Measurements from ENCODE around the gene CDH6. TPM values are rescaled to one million over a fixed set of nuclear protein-coding genes. Genes with fewer than 3 reads are reported as not detected.
"Not testable (repeated sequence)": the region's sequence is repeated elsewhere in the genome, so short reads cannot be mapped to it uniquely, and the experiment has no call there.

CDH6 gene
- total RNA-seq, 2 donors from 2014 or later, result 0.52 to 2.0 TPM

GRCh38 chr5:31357038-31357437, 163.6 kb downstream of the CDH6 start:
- Histone ChIP-seq H3K27ac (no peak overlapping the region), H3K9me3 (no peaks in the 10 kb centered on the region), H3K9ac (ENCODE audit: low read depth in 2 of 2, low read length in 2 of 2) (no peak overlapping the region), H3K36me3 (no peaks in the 10 kb centered on the region), H3K4me1 (no peaks in the 10 kb centered on the region), H3K27me3 (no peaks in the 10 kb centered on the region), H3K4me3 (no peak overlapping the region)
- no peak for DNase-seq
- TF ChIP-seq CTCF (IDR thresholded peaks at IDR 0.05), result no peak
- intact Hi-C loops (cut with DNase I), result no loop called here

- Histone ChIP-seq H3K9me3 (no peaks in the 10 kb centered on the region), H3K4me3 (no peak overlapping the region), H3K27me3 (no peaks in the 10 kb centered on the region), H3K4me1 (no peaks in the 10 kb centered on the region), H3K36me3 (no peaks in the 10 kb centered on the region), H3K27ac (no peak overlapping the region), H3K9ac (ENCODE audit: low read depth in 2 of 2, low read length in 2 of 2) (no peak overlapping the region)
- intact Hi-C loops (cut with DNase I), result no loop called here
- no peak for DNase-seq
- TF ChIP-seq CTCF (IDR thresholded peaks at IDR 0.05), result no peak
Measured at GRCh38 chr5:31359839-31360238, 166.4 kb downstream of the CDH6 start.

- Histone ChIP-seq H3K27me3 (no peaks in the 10 kb centered on the region), H3K4me1 (no peaks in the 10 kb centered on the region), H3K4me3 (no peak overlapping the region), H3K9ac (ENCODE audit: low read depth in 2 of 2, low read length in 2 of 2) (no peak overlapping the region), H3K27ac (no peak overlapping the region), H3K9me3 (no peaks in the 10 kb centered on the region), H3K36me3 (no peaks in the 10 kb centered on the region)
- no peak for DNase-seq
- no peak for TF ChIP-seq CTCF (IDR thresholded peaks at IDR 0.05)
- intact Hi-C loops (cut with DNase I), result no loop called here
Measured at GRCh38 chr5:31361234-31361633, 167.7 kb downstream of the CDH6 start.

GRCh38 chr5:31361704-31362528, 168.4 kb downstream of the CDH6 start:
- H3K4me1 ChIP-seq; H3K4me3 ChIP-seq; H3K27ac ChIP-seq; H3K9me3 ChIP-seq; H3K9ac ChIP-seq (ENCODE audit: low read depth in 2 of 2, low read length in 2 of 2); H3K27me3 ChIP-seq; intact Hi-C loops (cut with DNase I); DNase-seq; H3K36me3 ChIP-seq: not testable (repeated sequence)

- H3K27me3 ChIP-seq, result no peaks in the 10 kb centered on the region
- H3K9ac ChIP-seq (ENCODE audit: low read depth in 2 of 2, low read length in 2 of 2), result no peak overlapping the region
- no peak overlapping the region for H3K4me3 ChIP-seq
- no peaks in the 10 kb centered on the region for H3K4me1 ChIP-seq
- no peak overlapping the region for H3K27ac ChIP-seq
- no peaks in the 10 kb centered on the region for H3K36me3 ChIP-seq
- TF ChIP-seq CTCF (IDR thresholded peaks at IDR 0.05), result no peak
- no peaks in the 10 kb centered on the region for H3K9me3 ChIP-seq
- intact Hi-C loops (cut with DNase I), result no loop called here
- DNase-seq, result no peak
Measured at GRCh38 chr5:31362529-31362900, 169.0 kb downstream of the CDH6 start.

GRCh38 chr5:31362931-31363568, 169.6 kb downstream of the CDH6 start:
- intact Hi-C loops (cut with DNase I), result no loop called here
- no peak overlapping the region for H3K9ac ChIP-seq (ENCODE audit: low read depth in 2 of 2, low read length in 2 of 2)
- H3K9me3 ChIP-seq, result no peaks in the 10 kb centered on the region
- no peaks in the 10 kb centered on the region for H3K4me1 ChIP-seq
- no peak for TF ChIP-seq CTCF (IDR thresholded peaks at IDR 0.05)
- no peak overlapping the region for H3K27ac ChIP-seq
- no peaks in the 10 kb centered on the region for H3K27me3 ChIP-seq
- no peaks in the 10 kb centered on the region for H3K36me3 ChIP-seq
- no peak overlapping the region for H3K4me3 ChIP-seq
- DNase-seq, result no peak

Data from colonic mucosa (tissue), 4 donors.